HG02678 (cell line): Measurements from ENCODE around the gene COL6A2.
"Not testable (repeated sequence)": the region's sequence is repeated elsewhere in the genome, so short reads cannot be mapped to it uniquely, and the experiment has no call there.

ENCODE experiments used
- ATAC-seq: cut with Tn5 transposase; IDR thresholded peaks from one replicate; pipeline ENCODE4 v1.9.1; 2021; ENCODE audit warnings: mild to moderate bottlenecking, moderate library complexity; ENCODE audit not compliant: unreplicated experiment

Gene COL6A2

GRCh38 chr21:46097336-46098293 lies at the start of gene COL6A2:
TSS of gene COL6A2 (plus strand) at chr21:46098112.
- ATAC-seq, result no peak

- ATAC-seq, result no peak
These were observed 48.7 kb upstream of the COL6A2 start for GRCh38 chr21:46048926-46049889.

- no peak for ATAC-seq
These were observed 47.8 kb upstream of the COL6A2 start for GRCh38 chr21:46049890-46050667.

GRCh38 chr21:46050668-46051378 lies 47.1 kb upstream of the COL6A2 start:
- ATAC-seq, result no peak

- no peak for ATAC-seq
These were observed 46.5 kb upstream of the COL6A2 start for GRCh38 chr21:46051379-46051770.

GRCh38 chr21:46051821-46052675 lies 45.9 kb upstream of the COL6A2 start:
- no peak for ATAC-seq

- ATAC-seq, result no peak
These were observed 44.9 kb upstream of the COL6A2 start for GRCh38 chr21:46052703-46053651.

GRCh38 chr21:46054031-46054430 lies 43.9 kb upstream of the COL6A2 start:
- ATAC-seq, result no peak

GRCh38 chr21:46054451-46054881 lies 43.4 kb upstream of the COL6A2 start:
- no peak for ATAC-seq

- no peak for ATAC-seq
These were observed 42.0 kb upstream of the COL6A2 start for GRCh38 chr21:46055863-46056281.

GRCh38 chr21:46056450-46056903 lies 41.4 kb upstream of the COL6A2 start:
- no peak for ATAC-seq

- no peak for ATAC-seq
These were observed 40.7 kb upstream of the COL6A2 start for GRCh38 chr21:46057111-46057709.

- no peak for ATAC-seq
These were observed 40.1 kb upstream of the COL6A2 start for GRCh38 chr21:46057710-46058241.

- ATAC-seq, result no peak
These were observed 39.3 kb upstream of the COL6A2 start for GRCh38 chr21:46058431-46059145.

GRCh38 chr21:46059195-46059594 lies 38.7 kb upstream of the COL6A2 start:
- no peak for ATAC-seq

- not testable (repeated sequence) for ATAC-seq
These were observed 38.0 kb upstream of the COL6A2 start for GRCh38 chr21:46059711-46060455.
